Renal cortex interstitium (tissue), 11 donors: ENCODE measurements around the gene KRT35. TPM values are rescaled to one million over a fixed set of nuclear protein-coding genes. Genes with fewer than 3 reads are reported as not detected.
"Not testable (repeated sequence)": the region's sequence is repeated elsewhere in the genome, so short reads cannot be mapped to it uniquely, and the experiment has no call there.

Experiments used
- DNase-seq, 11 donors: peaks; one replicate each; pipeline ENCODE4 v3.0.0-alpha.2; 2013; ENCODE audit warnings: low read depth in 9 of 11, low spot score in 4 of 11; ENCODE audit errors: extremely low read depth in 1 of 11
- polyA plus RNA-seq, 3 donors: library from polyadenylated mRNA; unstranded; fragments of 120-200 nt; gene quantifications; one replicate each; pipeline ENCODE4 v1.2.1, GENCODE V29; 2013; ENCODE audit not compliant: insufficient read length in 3 of 3

Gene KRT35
- polyA plus RNA-seq, 3 donors: not detected

DNA sequence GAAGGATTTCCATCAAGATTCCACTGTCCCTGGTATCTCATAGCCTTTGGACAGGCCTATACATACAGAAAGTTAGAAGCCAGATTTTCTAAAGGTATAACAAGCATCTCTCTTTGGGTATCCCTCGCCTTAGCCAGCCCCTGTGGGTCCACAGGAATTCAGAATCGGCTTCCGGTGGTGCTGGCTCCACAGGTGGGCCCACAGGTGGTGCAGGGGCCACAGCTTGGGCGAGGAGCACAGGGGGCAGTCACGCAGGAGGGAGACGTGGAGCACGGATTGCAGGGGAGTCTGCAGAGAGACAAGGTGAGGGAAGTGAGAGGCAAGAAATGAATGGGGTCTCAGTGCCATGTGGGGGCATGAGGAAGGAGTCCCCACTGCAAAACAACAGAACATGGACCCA is 43.7 kb downstream of the KRT35 start:
- no peak for DNase-seq

DNA sequence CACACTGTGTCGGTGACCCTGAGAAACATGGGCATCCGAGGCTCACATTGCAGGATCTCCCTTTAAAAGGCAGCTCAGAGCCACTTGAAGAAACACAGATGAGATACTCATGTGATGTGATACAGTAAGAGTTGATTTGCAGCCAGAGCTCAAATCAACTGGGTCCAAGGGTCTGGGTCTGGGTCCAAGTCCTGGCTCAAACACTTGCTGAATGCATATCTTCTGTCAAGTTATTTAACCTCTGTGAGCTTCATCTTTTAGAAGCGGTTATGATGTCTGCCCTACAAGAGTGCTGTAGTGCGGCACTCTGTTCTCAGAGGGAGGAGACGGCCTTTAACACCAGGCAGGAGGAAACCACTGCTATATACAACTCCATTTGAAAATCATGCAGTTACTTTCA is 46.5 kb downstream of the KRT35 start:
- DNase-seq: no peak

DNA sequence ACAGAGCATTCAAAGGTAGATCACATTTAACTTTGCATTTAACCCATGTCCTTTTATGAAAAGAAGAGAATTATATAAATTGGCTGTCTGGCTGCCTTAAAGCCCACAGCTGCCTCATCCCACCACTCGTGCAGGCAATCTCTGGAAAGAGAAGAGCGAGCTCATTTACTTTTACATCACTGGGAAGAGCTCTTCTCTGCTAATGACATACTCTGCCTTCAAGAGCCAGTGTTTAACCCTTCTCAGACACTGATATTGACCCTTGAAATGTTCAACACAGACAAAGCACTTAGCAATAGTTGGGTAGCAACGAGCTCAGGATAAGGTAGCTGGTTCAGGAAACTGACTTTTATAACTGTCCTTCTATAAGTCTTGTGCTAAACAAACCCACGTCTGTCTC is 46.9 kb downstream of the KRT35 start:
- no peak for DNase-seq

GRCh38 chr17:41433586-41433985 is 47.4 kb downstream of the KRT35 start:
- DNase-seq: no peak

DNA sequence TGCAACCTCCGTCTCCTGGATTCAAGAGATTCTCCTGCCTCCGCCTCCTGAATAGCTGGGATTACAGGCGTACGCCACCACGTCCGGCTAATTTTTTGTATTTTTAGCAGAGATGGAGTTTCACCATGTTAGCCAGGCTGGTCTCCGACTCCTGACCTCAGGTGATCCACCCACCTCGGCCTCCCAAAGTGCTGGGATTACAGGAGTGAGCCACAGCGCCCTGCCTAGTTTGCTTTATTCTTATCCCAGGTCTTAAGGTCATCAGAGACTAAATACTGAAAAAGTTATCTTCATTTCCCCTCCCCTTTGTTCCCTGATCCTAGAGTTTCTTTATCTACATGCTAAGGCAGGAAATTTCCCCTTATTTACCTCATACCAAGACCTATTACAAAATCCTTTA is 50.6 kb downstream of the KRT35 start:
- not testable (repeated sequence) for DNase-seq

- DNase-seq: no peak
Measured at GRCh38 chr17:41429667-41430066, 51.3 kb downstream of the KRT35 start.

DNA sequence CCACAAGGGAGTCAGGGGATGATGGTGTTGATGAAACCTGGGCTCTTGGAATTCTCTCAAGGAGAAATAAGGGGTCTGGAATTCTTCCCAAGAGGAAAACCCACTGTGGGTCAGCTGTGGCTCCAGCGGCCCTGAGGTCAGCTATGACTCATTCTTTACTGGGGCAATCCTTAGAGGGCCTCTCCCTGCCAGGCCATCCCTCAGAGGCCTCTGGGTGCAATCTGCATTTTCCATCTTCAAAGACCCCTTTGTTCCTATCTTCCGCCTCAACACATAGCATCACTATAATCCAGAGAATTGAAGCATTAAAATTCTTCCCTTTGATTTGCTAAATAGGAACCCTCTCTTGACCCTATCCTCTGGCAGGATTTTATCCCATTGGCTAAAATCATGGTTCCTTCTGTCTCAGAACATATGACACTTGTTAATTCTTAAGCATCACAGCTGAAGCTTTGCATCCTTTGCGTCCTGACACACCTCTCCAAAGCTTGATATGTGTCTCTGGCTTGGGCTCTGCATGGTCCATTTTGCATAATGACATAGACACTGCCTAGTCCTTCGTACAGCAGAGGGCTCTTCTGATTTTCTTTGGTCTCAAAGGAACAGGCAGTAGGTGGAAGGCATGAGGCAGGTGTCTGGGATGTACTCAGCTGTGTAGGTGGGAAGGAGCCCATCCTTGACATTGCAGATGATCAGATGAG is 52.2 kb downstream of the KRT35 start:
- DNase-seq: no peak

Other genes with a start within 250 kb of the KRT35 start
- not detected for gene KRTAP9-3, start 248.7 kb downstream of the KRT35 start, polyA plus RNA-seq
- not detected for gene KRTAP9-8, start 243.2 kb downstream of the KRT35 start, polyA plus RNA-seq
- not detected for gene KRTAP9-4, start 231.5 kb downstream of the KRT35 start, polyA plus RNA-seq
- gene KRTAP9-9, start 225.8 kb downstream of the KRT35 start, polyA plus RNA-seq: not detected
- under 1 TPM in 1 of 3 donors, not detected in 2; 0.19 TPM for gene KRTAP9-6, start 215.8 kb downstream of the KRT35 start, polyA plus RNA-seq
- not detected for gene KRTAP9-7, start 205.5 kb downstream of the KRT35 start, polyA plus RNA-seq
- not detected for gene KRTAP29-1, start 178.3 kb downstream of the KRT35 start, polyA plus RNA-seq
- not detected for gene KRTAP16-1, start 171.8 kb downstream of the KRT35 start, polyA plus RNA-seq
- under 1 TPM in 1 of 3 donors, not detected in 2; 0.17 TPM for gene KRTAP17-1, start 165.4 kb downstream of the KRT35 start, polyA plus RNA-seq
- gene KRT33A, start 130.3 kb downstream of the KRT35 start, polyA plus RNA-seq: not detected
- gene KRT33B, start 111.3 kb downstream of the KRT35 start, polyA plus RNA-seq: not detected
- not detected for gene KRT34, start 98.8 kb downstream of the KRT35 start, polyA plus RNA-seq
- not detected for gene KRT31, start 83.5 kb downstream of the KRT35 start, polyA plus RNA-seq
- gene KRT37, start 56.6 kb downstream of the KRT35 start, polyA plus RNA-seq: not detected
- gene KRT38, start 40.2 kb downstream of the KRT35 start, polyA plus RNA-seq: not detected
- not detected for gene KRT32, start 13.8 kb downstream of the KRT35 start, polyA plus RNA-seq
- not detected for gene KRT36, start 8.8 kb upstream of the KRT35 start, polyA plus RNA-seq
- gene KRT13, start 24.5 kb upstream of the KRT35 start, polyA plus RNA-seq: under 1 TPM; 0.20 to 0.42 (median 0.33) TPM
- gene KRT15, start 37.7 kb upstream of the KRT35 start, polyA plus RNA-seq: 1 to 10 TPM in 1 of 3 donors, under 1 TPM in 2; 0.51 to 2.0 (median 0.72) TPM
- gene KRT19, start 47.2 kb upstream of the KRT35 start, polyA plus RNA-seq: 100 to 1,000 TPM; 155 to 178 (median 173) TPM
- gene KRT9, start 90.9 kb upstream of the KRT35 start, polyA plus RNA-seq: under 1 TPM in 1 of 3 donors, not detected in 2; 0.07 TPM
- under 1 TPM in 1 of 3 donors, not detected in 2; 0.39 TPM for gene KRT14, start 105.7 kb upstream of the KRT35 start, polyA plus RNA-seq
- not detected for gene KRT16, start 131.6 kb upstream of the KRT35 start, polyA plus RNA-seq
- gene KRT17, start 143.4 kb upstream of the KRT35 start, polyA plus RNA-seq: 10 to 100 TPM in 1 of 3 donors, 1 to 10 TPM in 2; 1.6 to 12.0 (median 3.2) TPM
- gene EIF1, start 207.7 kb upstream of the KRT35 start, polyA plus RNA-seq: 100 to 1,000 TPM; 706 to 791 (median 745) TPM
- not detected for gene GAST, start 231.2 kb upstream of the KRT35 start, polyA plus RNA-seq